Activated CD4-positive, alpha-beta T cell treated with anti-CD3 and anti-CD28 coated beads, Interleukin-2, Interleukin-6, amounts not matched to agents 100 ng/mL and 50 ng/mL, durations not matched to agents 16 hours and 8 hours (primary cell): Measurements from ENCODE around the gene MYO9A.

Experiments
- DNase-seq: peaks from one replicate; pipeline ENCODE4 v3.0.0-alpha.2; 2020

The MYO9A gene

DNA sequence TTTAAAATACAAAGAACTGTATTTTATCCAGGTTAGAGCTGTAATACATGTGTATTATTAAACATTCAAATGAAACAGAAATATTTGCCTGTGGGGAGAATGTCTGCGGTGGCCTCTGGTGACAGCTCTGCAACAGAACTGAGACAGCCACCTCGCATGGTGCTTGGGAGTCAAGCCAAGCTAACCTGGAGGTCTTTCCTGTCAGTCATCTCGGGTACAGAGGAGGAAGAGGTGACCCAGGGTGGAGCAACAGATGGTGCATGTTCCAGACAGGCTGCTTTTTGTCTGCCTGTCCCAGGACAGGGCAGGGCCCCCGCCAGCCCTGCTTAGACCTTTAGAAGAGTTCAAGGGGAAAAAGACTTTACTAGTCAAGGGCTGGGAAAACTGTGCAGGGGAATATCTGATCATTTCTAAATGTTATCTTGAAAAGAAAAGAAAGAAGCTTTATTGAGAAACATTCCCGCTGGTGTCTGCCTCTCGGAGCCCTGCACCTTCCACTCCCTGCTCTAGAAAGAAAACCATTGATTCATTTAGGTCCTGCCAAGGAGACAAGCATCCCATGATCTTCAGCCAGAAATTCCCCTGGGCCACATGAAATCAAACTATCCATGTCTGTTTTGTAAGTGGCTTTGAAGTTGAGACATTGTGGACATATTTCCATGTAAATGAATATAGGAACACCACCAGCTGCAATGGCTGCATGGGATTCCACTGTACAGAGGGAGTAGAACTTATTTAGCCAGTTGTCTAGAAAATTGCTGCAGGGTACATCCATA is 313.1 kb downstream of the MYO9A start:
- DNase-seq = no peak

DNA sequence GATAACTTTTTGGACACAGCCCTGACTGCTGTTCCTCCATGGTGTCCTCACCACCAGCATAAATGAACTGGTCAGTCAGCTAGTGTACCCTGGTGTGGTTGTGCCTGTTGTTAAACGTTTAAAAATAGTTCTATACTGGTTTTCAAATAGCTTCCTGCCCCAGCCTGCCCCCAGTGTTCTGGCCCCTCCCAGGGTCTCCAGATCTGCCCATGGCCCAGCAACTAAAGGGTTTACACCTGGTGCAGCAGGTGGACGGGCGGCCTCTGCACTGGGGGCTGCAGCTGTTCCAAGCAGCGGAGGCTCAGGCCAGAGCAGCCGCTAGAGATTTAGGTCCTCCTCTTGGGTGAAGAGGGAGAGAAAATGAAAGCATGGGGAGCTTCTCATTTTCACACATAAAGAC is 313.7 kb downstream of the MYO9A start:
- no peak for DNase-seq

DNA sequence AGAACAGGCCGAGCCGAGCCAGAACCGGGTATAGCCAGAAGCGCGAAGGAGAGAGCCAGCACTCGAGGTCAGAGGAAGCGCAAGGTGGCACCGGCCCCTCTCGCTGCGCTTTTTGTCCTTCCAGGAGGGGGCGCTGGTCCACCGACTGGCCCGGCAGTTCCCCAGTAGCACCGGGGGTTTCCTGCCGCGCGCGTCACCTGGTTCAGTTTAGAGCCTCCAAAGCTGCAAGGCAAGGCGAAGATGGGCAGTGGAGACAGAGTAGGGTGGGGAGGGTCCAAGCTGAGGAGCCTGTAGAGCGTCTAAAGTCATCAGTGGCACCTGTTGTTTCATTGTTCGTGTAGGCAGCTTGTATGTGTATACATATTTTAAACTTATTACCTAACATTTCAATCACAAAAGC is 315.2 kb downstream of the MYO9A start:
- peak; percentile 55 for DNase-seq

DNA sequence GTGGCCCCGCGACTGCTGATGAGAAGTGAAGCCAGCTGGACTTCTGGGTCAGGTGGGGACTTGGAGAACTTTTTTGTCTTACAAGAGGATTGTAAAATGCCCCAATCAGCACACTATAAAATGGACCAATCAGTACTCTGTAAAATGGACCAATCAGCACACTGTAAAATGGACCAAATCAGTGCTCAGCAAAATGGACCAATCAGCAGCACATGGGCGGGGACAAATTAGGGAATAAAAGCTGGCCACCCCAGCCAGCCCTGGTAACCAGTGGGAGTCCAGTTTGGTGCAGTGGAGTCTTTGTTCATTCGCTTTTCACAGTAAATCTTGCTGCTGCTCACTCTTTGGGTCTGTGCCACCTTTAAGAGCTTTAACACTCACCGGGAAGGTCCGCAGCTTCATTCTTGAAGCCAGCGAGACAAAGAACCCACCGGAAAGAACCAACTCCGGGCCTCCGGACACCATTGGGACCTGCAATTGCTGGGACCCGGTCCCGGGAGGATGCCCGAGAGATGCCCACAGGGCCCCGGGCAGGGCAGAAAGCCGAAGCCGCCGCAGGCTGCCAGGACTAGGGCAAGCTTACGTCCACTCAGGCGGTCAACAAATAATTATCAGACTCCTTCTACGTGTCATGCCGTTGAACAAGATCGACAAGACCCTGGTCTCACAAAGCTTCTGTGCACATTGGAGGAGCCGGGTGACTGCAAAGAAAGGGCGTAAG is 315.9 kb downstream of the MYO9A start:
- DNase-seq = no peak

DNA sequence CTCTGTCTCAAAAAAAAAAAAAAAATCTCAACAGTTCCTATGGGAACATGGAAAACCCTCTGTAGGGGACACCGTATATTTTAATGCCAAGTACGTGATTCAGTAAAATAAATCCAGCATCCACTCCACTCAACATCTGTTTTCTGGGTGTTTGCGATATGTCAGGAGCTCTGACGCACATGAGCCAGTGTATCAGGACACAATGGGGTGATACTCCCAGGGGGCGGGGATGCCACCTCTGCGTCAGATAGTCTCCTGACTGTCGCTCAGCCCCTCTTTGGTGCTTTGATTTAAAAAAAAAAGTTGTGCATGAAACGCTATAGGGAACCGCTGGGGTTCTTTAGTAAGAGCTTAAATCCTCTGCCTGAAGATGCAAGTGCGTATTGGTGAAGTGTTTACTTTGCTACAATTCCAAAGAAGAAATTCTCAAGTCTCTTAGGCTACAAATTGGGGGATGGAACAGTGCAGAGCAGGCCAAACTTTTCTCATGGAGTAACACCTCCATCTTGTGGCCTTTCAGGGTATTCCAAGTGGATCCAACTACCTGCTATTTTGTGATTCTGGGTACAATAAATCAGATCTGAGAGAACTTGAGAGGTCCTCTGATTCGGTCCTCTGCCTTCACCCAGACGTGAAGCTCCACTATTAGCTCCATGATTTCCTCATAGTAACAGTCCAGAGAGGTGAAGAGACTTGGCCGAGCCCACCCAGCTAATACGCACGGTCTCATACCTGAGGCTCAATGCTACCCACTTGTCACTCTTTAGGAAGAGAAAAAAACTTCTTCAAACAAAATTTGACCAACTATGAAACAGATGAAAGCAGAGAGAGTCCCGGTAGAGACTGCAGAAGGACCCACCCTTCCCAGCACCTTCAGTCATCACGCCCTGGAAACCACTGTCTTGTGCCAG is 316.9 kb downstream of the MYO9A start:
- DNase-seq = peak; percentile 61

DNA sequence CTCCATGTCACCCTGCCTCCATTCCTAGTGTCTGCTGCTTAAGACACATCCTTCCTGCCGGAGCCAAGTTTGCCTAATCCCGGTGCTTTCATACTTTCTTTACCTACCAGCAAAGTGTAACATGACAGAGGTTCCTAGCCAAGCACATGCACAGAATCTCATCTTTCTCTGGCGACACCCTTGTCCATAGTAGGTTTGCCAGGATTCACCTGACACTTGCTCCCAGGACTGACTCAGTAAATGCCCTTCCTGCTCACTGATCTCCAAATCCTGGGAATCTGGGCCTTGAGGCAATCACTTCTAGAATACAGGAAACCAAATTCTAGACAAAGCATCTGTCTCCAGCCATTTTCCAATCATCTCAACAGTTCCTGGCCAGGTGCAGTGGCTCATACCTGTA is 317.8 kb downstream of the MYO9A start:
- DNase-seq = no peak

DNA sequence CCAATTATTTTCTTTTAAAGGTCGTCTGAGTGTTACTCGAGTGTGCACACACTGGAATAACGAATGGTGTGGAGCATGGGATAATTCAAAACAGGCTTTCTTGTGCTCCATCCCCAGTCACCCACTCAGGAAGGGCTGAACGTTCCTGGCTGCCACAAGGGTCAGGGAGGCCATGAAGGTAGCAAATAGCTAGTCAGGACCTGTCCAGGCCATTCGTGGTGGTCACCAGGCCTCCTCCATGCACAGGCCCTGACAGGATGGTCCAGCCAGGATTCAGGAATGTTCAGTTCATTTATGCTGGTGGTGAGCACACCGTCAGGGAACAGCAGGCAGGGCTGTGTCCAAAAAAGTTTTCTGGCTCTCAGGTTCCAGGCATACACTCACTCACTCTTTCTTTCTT is 319.3 kb downstream of the MYO9A start:
- no peak for DNase-seq

DNA sequence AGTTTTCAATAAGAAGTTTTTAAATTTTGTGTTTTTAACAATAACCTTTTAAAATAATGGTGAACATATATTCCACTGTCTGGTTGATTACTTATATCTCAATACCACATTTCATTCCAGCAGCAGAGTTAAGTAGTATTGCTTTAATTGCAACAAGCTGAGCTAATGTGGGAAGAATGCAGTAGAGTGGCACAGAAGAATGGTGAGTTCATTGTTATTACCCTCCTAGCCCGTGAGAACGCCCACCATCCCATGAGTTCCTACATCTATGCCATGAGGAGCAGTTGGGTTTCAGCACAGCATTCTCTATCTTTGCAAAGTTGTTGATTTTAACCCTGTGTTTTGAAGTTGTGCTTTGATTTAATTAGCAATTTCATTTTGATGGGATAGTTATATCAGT is 325.4 kb downstream of the MYO9A start:
- DNase-seq = no peak

DNA sequence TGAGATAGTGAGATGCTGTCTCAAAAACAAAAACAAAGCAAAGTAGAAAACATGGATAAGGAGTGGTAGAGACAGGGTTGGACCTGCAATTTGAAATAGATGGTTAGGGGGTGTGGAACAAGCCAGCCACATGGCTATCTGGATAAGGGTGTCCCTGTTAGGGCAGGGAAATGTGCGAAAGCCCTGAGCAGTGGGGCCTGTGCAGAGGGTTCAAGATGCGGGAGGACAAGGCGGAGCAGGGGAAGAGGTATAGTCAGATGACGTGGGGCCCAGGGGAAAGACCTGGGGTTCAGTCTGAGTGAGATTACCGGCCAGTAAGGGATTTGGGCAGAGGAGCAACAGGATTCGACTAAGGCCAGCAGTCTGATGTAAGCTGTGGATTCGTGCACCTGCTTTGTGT is 326.0 kb downstream of the MYO9A start:
- DNase-seq = no peak

DNA sequence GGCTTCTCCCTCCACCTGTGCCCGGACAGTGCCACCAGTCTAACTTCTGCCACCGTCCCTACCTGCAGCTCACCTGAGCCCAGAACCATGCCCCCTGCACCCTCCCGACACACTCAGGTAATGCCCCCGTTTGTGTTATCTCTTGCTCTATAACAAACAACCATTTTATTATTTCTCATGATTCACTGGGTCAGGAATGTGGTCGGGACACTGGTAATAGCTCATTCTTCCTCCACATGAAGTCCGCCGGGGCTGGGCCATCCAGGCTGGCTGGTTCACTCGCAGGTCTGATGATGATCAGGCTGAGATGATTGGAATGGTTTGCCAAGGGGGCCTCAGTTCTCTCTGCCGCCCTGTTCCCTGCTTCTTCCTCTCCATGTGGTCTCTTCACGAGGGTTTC is 327.9 kb downstream of the MYO9A start:
- no peak for DNase-seq

DNA sequence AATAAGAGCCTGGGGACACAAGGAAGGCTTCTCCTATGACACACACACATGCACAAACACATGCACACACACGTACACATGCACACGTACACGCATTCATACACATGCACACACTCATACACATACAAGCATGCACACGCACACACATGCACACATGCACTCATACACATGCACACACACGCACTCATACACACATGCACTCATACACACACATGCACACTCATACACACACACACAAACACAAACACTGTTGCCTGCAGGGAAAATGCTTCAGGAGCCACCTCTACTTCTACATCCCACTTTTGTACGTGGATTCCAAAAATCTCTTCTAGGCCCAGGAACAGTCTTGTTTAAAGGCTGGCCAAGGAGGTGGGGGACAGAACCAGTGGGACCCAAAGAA is 328.3 kb downstream of the MYO9A start:
- no peak for DNase-seq

DNA sequence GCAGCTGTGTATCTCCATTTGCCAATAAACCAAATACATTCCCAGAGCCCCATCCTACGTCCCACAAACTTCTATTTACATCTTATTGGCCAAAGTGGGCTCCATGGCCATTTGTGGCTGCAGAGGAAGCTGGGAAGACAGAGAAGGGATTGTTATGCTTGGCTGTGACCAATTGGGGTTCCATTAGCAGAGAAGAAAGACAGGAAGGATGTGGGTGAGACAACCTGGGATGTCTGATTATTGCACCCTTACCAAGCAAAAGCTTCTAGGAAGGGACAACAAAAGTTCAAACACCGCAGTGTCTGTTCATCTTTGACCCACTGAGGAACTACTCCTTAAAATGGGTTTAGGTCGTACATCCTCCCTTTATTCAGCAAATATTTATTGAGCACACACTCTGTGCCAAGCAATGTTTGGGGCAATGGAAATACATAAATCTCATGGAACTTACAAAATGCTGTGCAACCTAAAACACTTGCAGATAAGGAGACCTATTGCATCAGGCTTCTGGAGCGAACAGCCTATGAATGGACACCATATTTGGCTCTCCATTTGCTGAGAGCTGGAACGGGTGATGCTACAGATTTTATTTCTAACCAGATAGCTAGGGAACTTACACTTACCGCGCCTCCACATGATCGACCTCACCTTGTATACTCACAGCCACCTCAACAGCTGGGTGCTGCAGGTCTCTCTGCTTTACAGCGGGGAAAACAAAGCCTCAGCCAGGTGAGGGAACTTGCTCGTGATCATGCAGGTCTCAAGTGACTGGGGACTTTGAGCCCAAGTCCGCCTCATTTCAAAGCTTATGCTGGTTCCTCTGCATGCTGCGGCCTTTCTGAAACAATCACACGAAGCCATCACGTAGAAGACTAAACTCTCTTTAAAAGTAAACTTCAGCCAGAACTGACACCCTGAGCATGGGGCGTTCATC is 329.0 kb downstream of the MYO9A start:
- DNase-seq = no peak

DNA sequence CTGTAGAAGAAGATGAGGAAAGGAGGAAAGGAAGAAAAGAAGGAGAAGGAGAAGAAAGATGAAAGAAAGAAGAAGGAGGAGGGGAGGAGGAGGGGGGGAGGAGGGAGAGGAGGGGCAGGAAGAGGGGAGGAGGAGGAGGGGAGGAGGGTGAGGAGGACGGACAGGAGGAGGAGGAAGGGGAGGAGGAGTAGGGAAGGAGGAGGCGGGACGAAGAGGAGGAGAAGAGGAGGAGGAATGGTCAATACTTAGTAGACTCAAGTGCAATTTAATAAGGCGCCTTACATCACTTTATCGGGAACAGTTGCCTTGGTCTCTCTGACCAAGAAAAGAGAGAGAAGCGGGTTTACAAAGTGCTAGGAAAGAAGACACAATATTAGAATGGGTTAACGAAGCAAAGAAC is 331.3 kb downstream of the MYO9A start:
- DNase-seq = no peak

DNA sequence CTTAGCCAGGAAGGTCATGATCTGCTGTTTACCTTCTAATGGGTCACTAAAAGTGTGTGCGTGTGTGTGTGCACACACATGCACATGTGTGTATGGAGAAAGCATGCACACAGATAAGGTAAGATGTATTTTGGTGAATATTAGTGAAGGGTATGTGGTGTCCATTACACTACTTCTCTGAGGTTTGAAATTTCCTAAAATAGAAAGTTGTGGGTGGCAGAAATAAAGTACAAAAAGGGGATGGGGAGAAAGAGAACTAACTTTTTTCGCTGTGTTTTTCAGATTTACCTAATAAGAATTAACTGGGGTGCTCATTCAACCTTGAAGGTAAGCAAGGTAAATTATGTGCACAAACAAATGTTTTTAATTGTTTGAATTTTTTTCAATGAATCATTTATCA is 332.0 kb downstream of the MYO9A start:
- DNase-seq = no peak

DNA sequence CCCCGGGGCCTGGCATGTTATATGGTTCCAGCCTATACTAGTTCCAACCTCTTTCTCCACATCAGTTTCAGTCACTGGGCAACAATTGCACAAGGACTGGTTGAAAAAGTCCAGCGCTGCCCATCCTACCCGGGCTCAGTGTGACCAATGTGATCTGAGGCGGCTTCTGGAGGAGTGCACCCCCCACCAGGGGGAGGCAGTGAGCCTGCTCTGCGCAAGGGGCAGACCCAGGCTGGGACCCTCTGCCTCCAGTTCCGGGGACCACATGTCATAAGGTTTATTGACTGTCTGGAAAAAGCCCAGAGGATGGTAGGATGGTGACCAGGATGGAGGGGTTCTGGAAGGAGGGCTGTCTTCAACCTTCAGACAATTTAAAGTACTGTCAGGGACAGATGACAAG is 333.2 kb downstream of the MYO9A start:
- peak; percentile 31 for DNase-seq

DNA sequence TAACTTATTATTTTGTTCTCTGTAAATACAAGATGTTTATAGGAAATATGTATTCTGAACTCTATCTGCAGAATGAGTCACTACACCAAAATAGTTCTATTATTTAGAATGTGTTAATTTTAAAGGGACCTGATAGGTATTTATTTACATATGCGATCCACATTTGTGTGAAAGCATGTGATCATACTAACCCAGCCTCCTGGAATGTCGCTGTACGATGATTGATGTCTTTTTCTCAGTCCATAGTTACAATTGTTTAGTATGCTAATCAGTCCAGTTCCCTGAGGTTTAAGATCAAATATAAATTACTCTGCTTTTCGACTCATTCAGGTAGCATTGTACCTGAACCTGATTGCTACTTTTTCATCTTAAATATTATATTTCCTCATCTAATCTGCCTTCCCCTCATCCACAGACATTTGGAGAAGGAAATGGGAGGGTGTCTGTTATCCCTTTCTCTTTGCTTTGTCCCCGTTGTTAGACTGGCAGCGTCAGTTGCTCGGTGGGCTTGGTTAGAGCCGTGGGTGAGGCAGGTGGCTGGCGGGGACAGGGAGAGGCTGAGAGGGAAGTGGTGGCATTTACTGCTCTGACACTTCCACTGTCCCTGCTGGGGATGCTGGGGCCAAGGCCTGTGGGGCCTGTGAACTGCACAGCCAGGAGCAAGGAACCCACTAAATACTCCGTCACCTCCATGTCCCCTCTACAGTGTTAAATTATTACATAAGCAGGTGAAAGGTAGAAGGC is 335.4 kb downstream of the MYO9A start:
- DNase-seq = no peak

DNA sequence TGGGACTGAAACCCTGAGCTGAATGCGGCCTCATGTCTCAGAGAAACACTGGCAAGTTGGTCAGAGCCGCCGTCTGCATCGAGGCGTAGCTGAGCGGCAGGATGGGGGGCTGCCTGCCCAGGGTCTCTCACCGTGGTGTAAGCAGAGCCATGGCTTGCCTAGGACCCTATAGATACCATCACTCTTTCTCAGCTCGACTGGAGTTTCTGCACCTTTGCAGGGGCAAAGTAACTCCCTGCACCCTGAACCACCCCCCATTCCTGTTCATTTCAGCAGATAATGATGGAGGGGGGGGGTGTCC is 336.0 kb downstream of the MYO9A start:
- no peak for DNase-seq

DNA sequence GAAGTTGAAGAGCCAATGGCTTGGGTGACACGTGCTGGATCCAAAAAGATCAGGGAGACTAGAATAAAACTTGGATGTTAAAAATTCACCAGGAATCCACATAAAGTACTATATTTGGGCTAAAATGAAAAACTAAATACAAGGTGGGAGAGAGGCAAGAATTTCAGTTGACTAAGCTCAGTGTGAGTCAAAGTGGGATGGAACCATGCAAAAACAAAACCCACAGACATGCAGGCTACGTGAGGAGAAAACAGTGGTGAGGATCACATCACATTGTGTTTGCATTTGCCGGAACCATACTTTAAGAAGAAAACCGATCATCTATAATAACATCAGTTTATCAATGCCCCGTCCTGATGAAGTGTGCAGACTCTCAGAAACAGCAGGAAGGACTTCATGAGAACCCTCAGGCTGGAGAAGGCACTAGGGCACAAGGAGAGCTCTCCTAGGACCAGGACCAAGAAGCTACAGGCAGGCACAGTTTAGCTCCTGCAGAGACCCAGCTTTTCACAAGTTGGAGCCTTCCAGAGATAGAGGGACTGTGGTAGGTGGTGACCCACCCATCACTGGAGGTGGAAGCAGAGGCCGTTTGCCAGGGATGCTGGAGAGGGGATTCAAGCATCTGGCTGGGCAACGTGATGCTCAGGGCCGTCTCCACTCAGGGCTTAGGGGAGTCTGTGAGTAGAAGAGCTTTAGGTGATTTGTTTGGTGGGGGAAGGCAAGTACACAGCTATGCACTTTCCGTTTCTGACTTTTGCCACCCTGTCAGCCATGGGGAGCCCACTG is 336.6 kb downstream of the MYO9A start:
- peak; percentile 77 for DNase-seq

DNA sequence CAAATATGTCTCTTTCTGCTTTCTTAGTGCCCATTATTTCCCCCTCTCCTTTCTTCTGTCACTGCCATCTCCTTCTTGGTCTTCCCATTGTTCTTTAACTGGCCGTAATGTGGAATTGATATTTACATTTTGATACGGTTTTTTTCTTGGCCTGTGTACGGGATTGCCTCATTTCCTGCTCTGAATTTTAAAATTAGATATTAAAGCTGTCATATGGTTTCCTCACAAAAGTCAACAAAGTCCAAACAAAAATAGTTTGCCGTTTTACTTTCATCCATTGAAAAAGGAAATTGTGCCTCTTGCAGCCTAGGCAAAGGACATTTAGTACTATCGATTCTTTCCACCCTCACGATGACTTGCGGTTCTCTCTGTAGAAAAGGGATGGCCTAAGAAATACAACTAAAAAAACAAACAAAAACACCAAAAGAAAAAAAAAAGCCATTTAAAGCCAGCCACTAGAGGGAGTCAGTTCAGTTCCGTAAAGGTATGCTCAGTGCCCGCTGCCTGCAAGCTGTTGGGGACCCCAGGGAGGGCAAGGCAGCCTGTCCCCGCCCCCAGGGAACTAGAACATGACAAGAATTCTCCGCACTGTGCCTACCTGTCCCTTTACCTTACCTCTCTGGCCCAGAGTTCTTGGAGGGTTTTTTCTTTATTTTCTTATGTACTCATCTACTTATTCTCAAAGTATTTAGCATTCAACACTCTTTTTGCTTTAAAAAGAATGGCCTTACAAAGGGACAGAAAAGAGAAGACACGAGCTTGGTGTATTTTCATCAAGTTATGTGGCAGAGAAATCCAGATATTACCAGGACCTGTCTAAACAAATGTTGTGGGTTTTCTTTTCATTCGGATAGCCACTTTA is 337.6 kb downstream of the MYO9A start:
- peak; percentile 72 for DNase-seq
